Hindlimb muscle (tissue), 1 donor: Measurements from ENCODE around the gene POLR2L. TPM values are rescaled to one million over a fixed set of nuclear protein-coding genes. Genes with fewer than 3 reads are reported as not detected.
A peak's percentile ranks its signal among the peaks of the same experiment; 100 is the strongest.

Experiments
- DNase-seq: peaks from one replicate; pipeline ENCODE4 v3.0.0-alpha.2; 2013
- polyA plus RNA-seq: library from polyadenylated mRNA; unstranded; fragments of 120-200 nt; gene quantifications from one replicate; pipeline ENCODE4 v1.2.1, GENCODE V29; 2013; ENCODE audit not compliant: insufficient read length

Gene POLR2L
- polyA plus RNA-seq = 118 TPM

- peak; percentile 92 for DNase-seq
Measured at GRCh38 chr11:842370-843002, at the start of gene POLR2L, which contains the start of gene TSPAN4. TSS of gene POLR2L (minus strand) at chr11:842529. CDS start at chr11:842508, 21 bp downstream. TSS of gene TSPAN4 (plus strand) at chr11:842852. CDS start at chr11:850305, 7,453 bp downstream.

GRCh38 chr11:890794-891540 lies 48.6 kb upstream of the POLR2L start:
- DNase-seq = no peak

- no peak for DNase-seq
Measured at GRCh38 chr11:889687-890475, 47.6 kb upstream of the POLR2L start.

GRCh38 chr11:889257-889656 lies 46.9 kb upstream of the POLR2L start:
- DNase-seq = no peak

GRCh38 chr11:888310-889212 lies 46.2 kb upstream of the POLR2L start:
- DNase-seq = no peak

GRCh38 chr11:887589-887988 lies 45.3 kb upstream of the POLR2L start:
- no peak for DNase-seq

- DNase-seq = no peak
Measured at GRCh38 chr11:886568-886967, 44.2 kb upstream of the POLR2L start.

- no peak for DNase-seq
Measured at GRCh38 chr11:884578-885070, 42.3 kb upstream of the POLR2L start.

GRCh38 chr11:883527-883926 lies 41.2 kb upstream of the POLR2L start:
- no peak for DNase-seq

GRCh38 chr11:882596-882995 lies 40.3 kb upstream of the POLR2L start:
- DNase-seq = no peak

GRCh38 chr11:880447-880846 lies 38.1 kb upstream of the POLR2L start:
- no peak for DNase-seq

GRCh38 chr11:877565-877964 lies 35.2 kb upstream of the POLR2L start:
- DNase-seq = no peak

GRCh38 chr11:876545-876944 lies 34.2 kb upstream of the POLR2L start:
- DNase-seq = no peak

- DNase-seq = no peak
Measured at GRCh38 chr11:875769-876301, 33.5 kb upstream of the POLR2L start.

GRCh38 chr11:875203-875602 lies 32.9 kb upstream of the POLR2L start:
- DNase-seq = no peak

- DNase-seq = no peak
Measured at GRCh38 chr11:873706-874105, 31.4 kb upstream of the POLR2L start.

- no peak for DNase-seq
Measured at GRCh38 chr11:872799-873198, 30.5 kb upstream of the POLR2L start.

GRCh38 chr11:871472-871871 lies 29.1 kb upstream of the POLR2L start:
- no peak for DNase-seq

- DNase-seq = no peak
Measured at GRCh38 chr11:870418-870817, 28.1 kb upstream of the POLR2L start.

- no peak for DNase-seq
Measured at GRCh38 chr11:870127-870413, 27.7 kb upstream of the POLR2L start.

GRCh38 chr11:869399-870126 lies 27.2 kb upstream of the POLR2L start:
- DNase-seq = no peak
